Measurements from ENCODE around the gene ARHGAP10. TPM values are rescaled to one million over a fixed set of nuclear protein-coding genes. Genes with fewer than 3 reads are reported as not detected.

The ARHGAP10 gene
- total RNA-seq, 1 donor from 2014 or later: 20.2 TPM

- Histone ChIP-seq H3K9ac (no peak overlapping the region), H3K4me1 (no peaks in the 10 kb centered on the region), H3K9me3 (ENCODE audit: low read depth) (no peaks in the 10 kb centered on the region), H2AFZ (replicated peaks) (no peak overlapping the region), H3K36me3 (no peaks in the 10 kb centered on the region), H3K79me2 (ENCODE audit: low read depth) (peaks cover 28% of the 10 kb centered on the region), H4K20me1 (ENCODE audit: low read depth) (no peaks in the 10 kb centered on the region), H3K4me2 (no peak overlapping the region), H3K27ac (no peak overlapping the region), H3K27me3 (no peaks in the 10 kb centered on the region), H3K4me3 (no peak overlapping the region), H3F3A (ENCODE audit: low read depth) (no peaks in the 10 kb centered on the region)
- Mint-ChIP-seq H3K4me1 (no peaks in the 10 kb centered on the region), H3K36me3 (peaks cover 2% of the 10 kb centered on the region), H3K27ac (no peak overlapping the region), H3K4me3 (no peak overlapping the region), H3K27me3 (ENCODE audit: insufficient read depth, low read depth) (peaks cover 2% of the 10 kb centered on the region), H3K9me3 (no peaks in the 10 kb centered on the region)
- no peak for DNase-seq (ENCODE audit: low spot score)
- TF ChIP-seq EZH2 (IDR thresholded peaks at IDR 0.05): no peak
- no peak for TF ChIP-seq CTCF (IDR thresholded peaks at IDR 0.05)
- no peak for TF ChIP-seq EZH2phosphoT487 (IDR thresholded peaks at IDR 0.05)
These were observed 32.4 kb downstream of the ARHGAP10 start for GRCh38 chr4:147764337-147764736.

- no peak overlapping the region for H3K9ac ChIP-seq
- H3K4me3 ChIP-seq: no peak overlapping the region
- Mint-ChIP-seq H3K4me1 (no peaks in the 10 kb centered on the region), H3K36me3 (peaks cover 2% of the 10 kb centered on the region), H3K27me3 (ENCODE audit: insufficient read depth, low read depth) (peaks cover 2% of the 10 kb centered on the region), H3K4me3 (no peak overlapping the region), H3K27ac (no peak overlapping the region), H3K9me3 (no peaks in the 10 kb centered on the region)
- no peaks in the 10 kb centered on the region for H3K36me3 ChIP-seq
- H3K27ac ChIP-seq: no peak overlapping the region
- H2AFZ ChIP-seq (replicated peaks): no peak overlapping the region
- H3K9me3 ChIP-seq (ENCODE audit: low read depth): no peaks in the 10 kb centered on the region
- no peaks in the 10 kb centered on the region for H3K4me1 ChIP-seq
- peaks cover 27% of the 10 kb centered on the region for H3K79me2 ChIP-seq (ENCODE audit: low read depth)
- H3K4me2 ChIP-seq: no peak overlapping the region
- no peak for TF ChIP-seq EZH2phosphoT487 (IDR thresholded peaks at IDR 0.05)
- no peak for TF ChIP-seq CTCF (IDR thresholded peaks at IDR 0.05)
- TF ChIP-seq EZH2 (IDR thresholded peaks at IDR 0.05): no peak
- H3K27me3 ChIP-seq: no peaks in the 10 kb centered on the region
- no peaks in the 10 kb centered on the region for H4K20me1 ChIP-seq (ENCODE audit: low read depth)
- no peaks in the 10 kb centered on the region for H3F3A ChIP-seq (ENCODE audit: low read depth)
- DNase-seq (ENCODE audit: low spot score): no peak
These were observed 33.2 kb downstream of the ARHGAP10 start for GRCh38 chr4:147765121-147765529.

- Histone ChIP-seq H3K79me2 (ENCODE audit: low read depth) (peaks cover 13% of the 10 kb centered on the region), H3K27me3 (no peaks in the 10 kb centered on the region), H3K36me3 (no peaks in the 10 kb centered on the region), H2AFZ (replicated peaks) (no peak overlapping the region), H3K4me1 (peaks cover 11% of the 10 kb centered on the region), H4K20me1 (ENCODE audit: low read depth) (peaks cover 18% of the 10 kb centered on the region), H3K4me2 (no peak overlapping the region), H3K4me3 (no peak overlapping the region), H3K27ac (no peak overlapping the region), H3F3A (ENCODE audit: low read depth) (peaks cover 9% of the 10 kb centered on the region), H3K9ac (no peak overlapping the region), H3K9me3 (ENCODE audit: low read depth) (no peaks in the 10 kb centered on the region)
- Mint-ChIP-seq H3K36me3 (no peaks in the 10 kb centered on the region), H3K9me3 (no peaks in the 10 kb centered on the region), H3K27me3 (ENCODE audit: insufficient read depth, low read depth) (no peaks in the 10 kb centered on the region), H3K4me3 (no peak overlapping the region), H3K4me1 (peaks cover 9% of the 10 kb centered on the region), H3K27ac (no peak overlapping the region)
- DNase-seq (ENCODE audit: low spot score): no peak
- TF ChIP-seq CTCF (IDR thresholded peaks at IDR 0.05): no peak
These were observed 36.2 kb downstream of the ARHGAP10 start for GRCh38 chr4:147768113-147768512.

Data from neural progenitor cell (in vitro differentiated cells).